ENCODE data around the gene COPZ1.

Gene COPZ1

GRCh38 chr12:54377007-54377406, 52.1 kb downstream of the COPZ1 start:
- DNase-seq (ENCODE audit: low read depth in 2 of 2), result no peak

- DNase-seq (ENCODE audit: low read depth in 2 of 2), result no peak
Observed at GRCh38 chr12:54377797-54378515, 53.0 kb downstream of the COPZ1 start.

DNA sequence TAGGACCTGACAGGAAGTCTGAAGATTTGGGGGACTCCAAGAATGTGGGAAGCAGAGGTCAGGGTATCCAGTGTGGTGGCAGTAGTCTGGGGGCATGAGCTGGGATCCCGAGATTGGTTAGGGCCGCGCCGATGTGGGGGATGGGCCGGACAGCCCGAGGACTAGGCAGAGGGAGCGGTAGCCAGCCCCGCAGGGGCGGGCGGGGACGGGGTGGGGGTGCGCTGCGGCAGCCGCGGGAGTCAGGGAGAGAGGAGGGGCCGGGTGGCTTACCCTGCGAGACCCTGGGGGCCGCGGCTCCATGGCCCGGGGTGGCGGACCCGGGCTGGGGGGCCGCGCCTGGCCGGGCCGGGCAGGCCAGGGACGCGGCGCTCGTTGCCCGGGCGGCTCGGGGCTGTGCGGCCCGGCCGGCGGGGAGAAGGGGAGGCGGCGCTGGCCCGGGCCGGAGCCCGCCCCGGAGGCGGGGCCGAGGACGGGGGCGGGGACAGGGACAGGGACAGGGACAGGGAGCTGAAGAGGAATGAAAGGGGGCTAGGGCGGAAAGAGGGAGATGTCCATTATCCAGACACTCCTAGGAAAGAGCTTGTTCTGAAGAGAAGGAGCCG, 54.0 kb downstream of the COPZ1 start:
- DNase-seq (ENCODE audit: low read depth in 2 of 2), result no peak

DNA sequence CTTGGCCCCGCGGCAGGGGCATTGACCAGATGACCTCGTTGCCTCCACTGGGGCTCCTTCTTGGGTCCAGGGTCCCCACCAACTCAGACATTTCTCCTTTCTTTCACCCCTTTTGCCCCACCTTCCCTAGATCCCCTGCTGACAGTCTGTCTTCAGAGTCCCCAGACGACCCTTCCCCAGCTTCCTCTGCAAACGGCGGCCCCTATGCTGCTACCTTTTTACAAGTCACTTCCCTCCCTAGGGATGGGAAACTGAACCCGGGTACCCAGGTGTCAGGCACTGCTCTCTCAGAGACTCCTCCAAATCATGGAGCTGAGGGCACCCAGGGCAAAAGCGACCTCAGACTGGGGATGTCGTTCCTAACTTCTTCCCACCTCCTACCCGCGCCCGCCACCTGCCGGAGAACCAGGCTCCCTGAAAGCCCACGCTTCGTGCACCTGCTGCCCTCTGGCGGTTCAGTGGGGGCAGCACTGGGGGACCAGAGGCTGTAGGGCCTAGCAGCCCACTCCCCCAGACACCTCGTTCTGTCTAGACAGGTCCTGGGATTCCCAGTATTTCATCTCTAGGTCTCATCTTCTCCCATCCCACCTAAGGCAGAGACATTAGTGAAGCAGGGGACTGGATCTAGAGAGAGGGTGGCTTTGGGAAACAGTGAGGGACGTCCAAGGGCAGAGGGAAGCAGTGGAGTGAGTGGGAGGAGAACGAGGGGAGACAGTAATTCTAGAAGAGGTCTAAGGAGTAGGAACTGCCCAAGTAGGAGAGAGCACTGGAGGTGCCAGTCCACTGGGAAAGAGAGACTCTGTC, 54.7 kb downstream of the COPZ1 start:
- DNase-seq (ENCODE audit: low read depth in 2 of 2), result peak; percentile 68 to 76

DNA sequence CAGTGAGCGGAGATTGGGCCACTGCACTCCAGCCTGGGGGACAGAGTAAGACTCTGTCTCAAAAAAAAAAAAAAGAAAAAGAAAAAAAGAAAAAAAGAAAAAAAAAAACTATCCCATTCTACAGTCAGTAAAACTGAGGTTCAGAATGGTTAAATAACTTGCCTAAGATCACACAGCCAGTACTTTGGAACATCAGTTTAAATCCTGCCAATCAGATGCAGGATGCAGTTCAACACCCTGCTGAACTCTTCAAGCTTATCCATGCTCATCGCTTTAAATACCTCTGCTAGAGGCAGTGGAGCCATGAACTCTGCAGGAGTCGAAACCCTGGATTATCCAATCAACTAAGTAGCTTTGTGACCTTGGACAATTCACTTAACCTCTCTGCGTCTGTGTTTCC, 56.2 kb downstream of the COPZ1 start:
- DNase-seq (ENCODE audit: low read depth in 2 of 2), result no peak

GRCh38 chr12:54383041-54383609, 58.2 kb downstream of the COPZ1 start:
- DNase-seq (ENCODE audit: low read depth in 2 of 2), result no peak

DNA sequence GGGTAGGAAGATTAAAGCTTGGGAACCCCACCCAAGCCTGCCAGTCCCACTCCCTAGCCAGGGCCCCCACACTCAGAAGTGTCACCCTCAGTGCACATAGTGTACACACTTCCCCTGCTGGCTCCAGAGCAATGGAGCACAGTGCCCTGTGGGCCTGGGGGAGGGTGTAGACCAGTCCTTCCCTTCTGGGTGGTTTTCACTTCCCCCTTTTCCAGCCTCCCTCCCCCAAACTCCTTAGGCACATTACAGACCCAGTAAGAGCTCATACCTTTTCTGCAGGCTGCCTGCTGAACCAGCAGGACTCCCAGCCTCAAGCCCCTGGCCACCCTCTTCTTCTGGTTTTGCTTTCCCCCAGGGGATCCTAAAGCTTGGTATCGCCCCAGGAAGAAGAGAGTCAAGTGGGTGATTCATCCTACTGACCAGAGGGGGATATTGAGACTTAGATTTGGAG, 59.7 kb downstream of the COPZ1 start, which contains the start of gene ZNF385A:
Gene ZNF385A, minus strand, starts transcription at position 143 of the 451 bp plus-strand sequence. CDS start 219 bp downstream, outside the sequence.
- no peak for DNase-seq (ENCODE audit: low read depth in 2 of 2)

GRCh38 chr12:54385251-54385914, 60.5 kb downstream of the COPZ1 start:
- no peak for DNase-seq (ENCODE audit: low read depth in 2 of 2)

DNA sequence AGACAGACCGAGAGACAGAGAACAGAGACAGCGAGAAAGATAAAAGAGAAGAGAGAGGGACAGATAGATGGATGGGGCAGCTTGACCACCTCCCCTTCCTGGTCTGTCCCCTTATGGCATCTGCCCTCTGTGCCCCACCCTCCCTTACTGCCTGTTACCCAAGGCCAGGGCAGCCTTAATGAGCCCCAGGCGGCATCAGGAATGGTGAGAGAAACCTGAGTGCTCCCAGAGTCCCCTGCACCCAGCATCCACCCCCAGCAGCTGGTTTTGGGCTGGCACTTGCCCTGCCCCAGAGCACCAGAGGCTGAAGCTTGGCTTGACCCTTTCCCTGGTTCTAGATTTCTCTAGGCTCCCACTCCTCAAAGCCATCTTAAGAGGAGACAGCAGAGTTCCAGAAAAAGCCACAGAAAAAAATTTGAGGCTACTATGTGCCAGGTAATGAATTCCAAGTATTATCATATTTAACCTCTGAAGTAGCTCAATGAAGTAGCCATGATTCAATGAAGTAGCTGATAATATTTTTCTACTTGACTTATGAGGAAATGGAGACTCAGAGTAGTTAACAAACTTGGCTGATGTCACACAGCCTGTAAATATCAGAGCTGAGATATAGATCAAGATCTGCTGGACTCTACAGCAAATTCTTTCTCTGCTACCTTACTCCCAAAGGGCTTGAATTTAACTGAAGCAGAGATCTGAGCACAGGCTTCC, 61.6 kb downstream of the COPZ1 start:
- DNase-seq (ENCODE audit: low read depth in 2 of 2), result no peak

DNA sequence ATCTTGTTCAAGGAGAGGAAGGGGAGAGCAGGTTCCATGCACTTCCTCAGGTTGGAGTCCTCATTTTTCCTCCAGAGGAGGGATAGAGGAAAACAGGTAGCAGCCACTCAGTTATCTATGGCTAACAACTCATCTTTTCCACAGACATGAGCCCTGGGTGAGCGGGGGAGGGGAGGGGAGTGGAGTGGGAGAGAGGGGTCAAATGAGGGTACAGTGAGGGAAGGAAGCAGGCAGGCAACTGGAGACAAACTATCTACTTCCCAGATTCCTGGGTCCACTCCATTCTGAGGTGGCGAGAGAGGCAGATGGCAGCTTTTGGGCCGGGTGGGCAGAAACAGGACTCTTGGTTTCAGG, 62.2 kb downstream of the COPZ1 start:
- DNase-seq (ENCODE audit: low read depth in 2 of 2), result no peak

- no peak for DNase-seq (ENCODE audit: low read depth in 2 of 2)
Observed at GRCh38 chr12:54388237-54389133, 63.6 kb downstream of the COPZ1 start.

- no peak for DNase-seq (ENCODE audit: low read depth in 2 of 2)
Observed at GRCh38 chr12:54389134-54389508, 64.2 kb downstream of the COPZ1 start.

DNA sequence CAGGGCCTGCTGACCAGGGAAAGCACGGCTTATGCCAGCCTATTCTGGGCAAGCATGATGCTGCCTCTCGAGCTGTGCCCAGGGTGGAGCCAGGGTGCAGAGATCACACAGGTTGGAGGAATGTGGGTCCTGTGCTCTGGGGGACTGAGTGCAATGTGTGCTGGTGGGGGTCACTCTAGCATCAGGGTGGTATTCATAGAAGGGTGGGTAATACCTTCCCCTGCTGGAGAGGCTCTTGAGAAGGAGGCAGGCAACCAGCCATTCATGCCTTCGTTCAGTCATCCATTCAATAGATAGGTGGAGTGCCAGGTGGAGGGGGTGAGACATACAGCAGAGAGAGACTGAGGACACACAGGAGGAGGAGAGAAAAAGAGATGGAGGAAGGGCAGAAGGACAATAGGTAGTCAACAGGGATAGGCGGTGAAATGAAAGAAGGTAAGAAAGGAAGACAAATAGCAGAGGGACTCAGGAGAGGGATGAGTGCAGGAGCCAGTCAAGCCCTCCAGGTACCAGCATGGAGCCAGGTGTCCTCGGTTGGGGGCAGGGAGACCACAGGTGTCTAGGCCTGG, 64.8 kb downstream of the COPZ1 start:
- DNase-seq (ENCODE audit: low read depth in 2 of 2), result no peak

- DNase-seq (ENCODE audit: low read depth in 2 of 2), result no peak
Observed at GRCh38 chr12:54390176-54390667, 65.3 kb downstream of the COPZ1 start.

- peak; percentile 39 to 44 for DNase-seq (ENCODE audit: low read depth in 2 of 2)
Observed at GRCh38 chr12:54390668-54391551, 66.0 kb downstream of the COPZ1 start.

GRCh38 chr12:54392485-54393206, 67.7 kb downstream of the COPZ1 start:
- DNase-seq (ENCODE audit: low read depth in 2 of 2), result no peak

- DNase-seq (ENCODE audit: low read depth in 2 of 2), result no peak
Observed at GRCh38 chr12:54393207-54393609, 68.3 kb downstream of the COPZ1 start.

DNA sequence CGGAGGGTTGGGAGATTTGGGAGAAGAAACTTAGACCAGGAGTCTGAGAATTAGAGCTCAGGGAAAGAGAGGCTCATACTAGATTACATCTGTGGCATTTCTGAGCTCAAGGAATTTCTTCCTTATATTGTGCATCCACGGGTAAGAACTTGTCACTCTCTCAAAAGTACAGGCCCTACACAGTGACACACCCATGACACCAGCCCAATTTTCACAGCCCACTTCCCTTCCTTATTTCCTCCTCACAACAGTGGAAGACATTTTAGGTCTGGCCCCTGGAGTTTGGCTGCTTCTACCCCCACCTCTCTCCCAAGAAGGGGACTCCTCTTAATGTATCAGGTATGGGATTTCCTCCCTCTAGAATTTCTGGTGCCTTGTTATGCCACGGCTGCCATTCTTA, 68.8 kb downstream of the COPZ1 start:
- DNase-seq (ENCODE audit: low read depth in 2 of 2), result no peak

Data from activated CD8-positive, alpha-beta memory T cell treated with anti-CD3 and anti-CD28 coated beads for 4 hours (primary cell).